GM18511 (cell line): ENCODE results near the gene MAP1LC3A.

ENCODE experiments used
- ATAC-seq: cut with Tn5 transposase; IDR thresholded peaks from one replicate; pipeline ENCODE4 v1.9.1; 2021; ENCODE audit warnings: mild to moderate bottlenecking, moderate library complexity; ENCODE audit not compliant: unreplicated experiment

Gene MAP1LC3A

DNA sequence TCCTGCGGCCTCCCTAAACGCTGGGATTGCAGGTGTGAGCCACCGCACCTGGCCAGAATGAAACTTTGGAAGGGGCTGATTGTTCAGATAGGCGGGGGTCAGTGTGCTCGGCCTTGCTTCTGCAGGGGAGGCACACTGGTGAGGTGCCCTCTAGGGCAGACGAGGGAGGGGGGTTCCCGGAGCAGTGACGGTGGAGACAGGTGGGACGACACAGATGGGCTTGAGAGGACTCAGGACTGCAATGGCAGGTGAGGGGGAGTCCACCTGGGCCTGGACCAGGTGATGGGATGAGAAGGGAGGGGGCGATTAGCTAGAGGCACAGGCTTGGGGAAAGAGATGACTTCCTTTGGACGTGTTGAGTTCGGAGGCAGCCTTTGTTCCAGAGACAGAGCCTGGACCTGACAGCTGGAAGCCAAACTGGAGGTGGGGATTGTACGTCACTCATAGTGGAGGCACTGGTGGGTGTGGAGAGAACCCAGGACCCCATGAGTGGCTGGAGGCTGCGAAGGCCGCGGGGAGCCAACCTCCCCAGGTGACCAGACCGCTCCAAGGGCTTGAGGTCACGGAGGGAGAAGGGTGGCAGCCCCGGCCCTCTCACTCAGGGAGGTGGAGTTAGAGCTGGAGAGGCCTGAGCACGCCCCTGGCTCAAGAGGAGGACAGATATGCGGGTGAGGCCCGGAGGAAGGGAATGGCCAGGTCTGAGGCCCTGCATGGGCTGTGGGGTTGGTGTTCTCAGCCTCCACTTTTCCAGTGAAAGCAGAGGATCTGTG lies 10.5 kb upstream of the MAP1LC3A start:
- ATAC-seq, result no peak

DNA sequence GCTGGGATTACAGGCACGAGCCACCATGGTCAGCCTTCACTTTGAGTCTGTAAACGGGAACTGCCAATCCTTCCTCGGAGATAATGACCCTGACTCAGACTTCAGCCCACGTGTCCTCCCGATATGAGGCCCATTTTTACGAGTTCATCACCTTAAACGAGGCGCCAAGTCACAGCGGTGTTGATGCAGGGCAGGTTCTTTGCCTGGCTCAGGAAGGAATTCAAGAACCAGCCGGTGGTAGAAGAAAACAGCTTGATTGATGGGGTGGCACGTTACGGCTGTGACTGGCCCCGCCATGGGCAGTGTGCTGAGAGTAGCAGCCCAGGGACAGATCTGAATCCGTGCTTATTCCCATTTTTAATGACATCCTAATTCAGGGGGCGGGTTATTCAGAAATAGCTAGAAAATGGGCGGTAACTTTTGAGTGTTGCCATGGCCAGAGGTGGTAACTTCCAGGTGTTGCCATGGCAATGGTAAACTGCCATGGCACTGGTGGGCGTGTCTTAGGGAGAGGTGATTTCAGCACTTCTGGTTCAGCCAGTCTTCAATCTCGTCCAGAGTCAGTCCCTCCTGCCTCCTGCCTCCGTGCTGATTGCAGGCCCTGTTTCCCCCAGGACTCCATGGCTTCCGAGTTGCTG lies 9.1 kb upstream of the MAP1LC3A start:
- no peak for ATAC-seq

DNA sequence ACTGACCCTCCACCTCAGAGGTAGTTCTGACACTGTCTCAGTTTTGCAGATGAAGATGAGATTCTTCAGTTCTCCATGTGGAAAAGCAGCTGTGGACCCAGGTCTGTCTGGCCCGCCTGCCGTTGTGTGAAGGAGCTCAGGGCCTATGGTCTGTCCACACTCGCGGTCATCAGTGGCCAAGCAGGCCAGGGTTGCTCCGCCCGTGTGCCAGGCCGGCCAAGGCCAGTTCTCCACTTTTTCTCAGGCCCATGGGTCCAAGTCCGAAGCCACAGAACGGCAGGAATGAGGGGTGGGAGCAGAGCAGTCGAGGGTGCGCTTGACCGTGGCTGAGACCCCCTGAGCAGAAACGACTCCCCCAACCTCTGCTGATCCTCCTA lies 8.6 kb upstream of the MAP1LC3A start:
- ATAC-seq, result no peak

DNA sequence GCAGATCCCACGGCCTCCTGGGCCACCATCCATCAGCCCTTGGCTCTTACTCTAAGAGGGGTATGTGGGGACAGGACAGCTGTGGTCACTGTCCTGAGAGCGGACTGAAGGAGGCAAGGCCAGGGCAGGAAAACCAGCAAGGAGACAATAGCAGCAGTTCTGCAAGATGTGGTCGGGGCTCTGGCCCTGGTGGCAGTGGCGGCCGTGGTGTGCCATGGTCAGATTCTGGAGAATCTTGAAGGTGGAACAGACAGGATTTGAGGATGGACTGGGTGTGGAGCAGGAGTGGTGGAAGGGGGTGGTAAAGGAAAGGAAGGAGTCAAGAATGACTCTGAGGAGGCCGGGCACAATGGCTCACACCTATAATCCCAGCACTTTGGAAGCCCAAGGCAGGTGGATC lies 5.9 kb upstream of the MAP1LC3A start:
- no peak for ATAC-seq

DNA sequence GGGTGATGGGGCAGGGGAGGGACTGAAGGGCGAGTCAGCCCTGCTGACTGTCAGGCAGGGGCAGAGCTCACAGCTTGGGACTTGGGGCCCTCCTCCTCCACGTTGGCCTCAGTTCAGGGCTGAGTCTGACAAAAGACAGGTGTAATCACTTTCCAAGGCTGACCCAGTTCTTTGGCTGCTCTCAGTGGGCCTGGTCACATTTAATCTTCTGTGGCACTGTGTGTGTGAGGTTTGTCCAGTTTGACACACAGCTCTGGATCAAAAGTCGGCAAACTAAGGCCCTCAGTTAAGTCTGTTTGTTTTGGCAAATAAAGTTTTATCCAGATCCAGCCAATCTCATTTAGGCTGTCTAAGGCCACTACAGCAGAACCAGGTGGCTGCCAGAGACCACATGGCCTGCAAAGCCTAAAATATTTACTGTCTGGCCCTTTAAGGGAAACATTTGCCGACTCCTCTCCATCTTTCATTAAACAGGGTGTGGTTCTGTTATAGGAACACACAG lies 5.1 kb upstream of the MAP1LC3A start:
- no peak for ATAC-seq

DNA sequence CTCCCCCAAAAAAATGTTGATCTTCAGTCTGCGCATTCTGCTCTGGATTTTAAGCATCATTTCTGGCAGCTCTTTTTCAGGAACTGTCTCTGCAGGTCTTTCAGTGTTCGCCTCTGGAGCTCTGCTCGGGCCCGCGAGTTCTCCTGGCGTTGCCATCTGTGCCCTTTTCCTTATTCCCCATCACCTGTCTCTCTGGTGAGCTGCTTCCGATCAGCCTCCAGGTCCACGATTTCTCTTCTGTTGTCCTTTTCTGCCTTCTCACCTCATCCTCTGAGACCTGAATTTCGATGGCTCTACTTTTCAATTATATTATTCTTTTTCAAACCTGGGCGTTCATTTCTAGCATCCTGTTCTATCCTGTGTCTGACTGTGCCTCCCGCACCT lies 590 bp upstream of the MAP1LC3A start:
- ATAC-seq, result no peak

DNA sequence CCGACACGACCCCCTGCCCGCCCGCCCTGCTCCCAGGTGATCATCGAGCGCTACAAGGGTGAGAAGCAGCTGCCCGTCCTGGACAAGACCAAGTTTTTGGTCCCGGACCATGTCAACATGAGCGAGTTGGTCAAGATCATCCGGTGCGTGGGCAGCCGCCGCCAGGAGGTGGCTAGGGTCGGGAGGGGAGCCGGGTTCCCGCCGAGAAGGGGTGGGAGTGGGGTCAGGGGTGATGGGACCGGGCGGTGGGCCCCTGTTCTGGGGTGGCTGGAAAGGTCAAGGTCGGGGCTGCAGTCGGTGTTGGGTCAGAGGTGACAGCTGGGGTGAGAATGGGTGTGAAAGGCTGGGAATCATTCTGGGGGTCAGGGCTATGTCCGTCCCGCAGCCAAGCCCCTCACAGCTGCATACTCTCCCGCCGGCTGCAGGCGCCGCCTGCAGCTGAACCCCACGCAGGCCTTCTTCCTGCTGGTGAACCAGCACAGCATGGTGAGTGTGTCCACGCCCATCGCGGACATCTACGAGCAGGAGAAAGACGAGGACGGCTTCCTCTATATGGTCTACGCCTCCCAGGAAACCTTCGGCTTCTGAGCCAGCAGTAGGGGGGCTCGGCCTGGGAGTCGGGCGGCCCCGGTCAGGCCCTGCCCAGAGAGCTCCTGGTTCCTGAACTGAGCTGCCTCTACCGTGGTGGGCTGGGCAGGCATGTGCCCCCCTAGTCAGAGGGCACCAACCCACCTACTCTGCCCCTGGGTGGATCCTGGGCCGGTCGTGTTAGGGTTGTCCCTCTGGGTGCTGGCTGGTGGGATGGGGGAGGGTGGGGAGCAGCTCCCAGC lies 1.0 kb downstream of the MAP1LC3A start:
- ATAC-seq, result no peak

DNA sequence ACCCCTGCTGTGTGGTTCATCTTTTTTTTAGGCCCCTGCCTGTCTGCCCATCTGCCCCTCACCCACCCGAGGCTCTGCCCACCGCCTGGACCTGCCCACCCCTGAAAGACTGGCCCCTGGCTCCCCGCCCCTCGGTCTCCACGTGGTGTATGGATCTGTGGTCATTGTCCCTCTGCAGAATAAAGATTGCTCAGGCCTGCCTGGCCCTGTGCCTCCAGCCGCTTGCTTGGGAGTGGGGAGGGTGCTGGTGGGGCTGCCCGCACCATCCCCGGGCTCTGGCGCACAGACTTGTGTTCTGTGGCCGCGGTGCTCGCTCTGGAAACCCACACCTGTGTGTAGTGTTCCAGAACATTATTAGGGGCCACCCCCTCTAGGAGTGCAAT lies 1.6 kb downstream of the MAP1LC3A start:
- ATAC-seq, result no peak

DNA sequence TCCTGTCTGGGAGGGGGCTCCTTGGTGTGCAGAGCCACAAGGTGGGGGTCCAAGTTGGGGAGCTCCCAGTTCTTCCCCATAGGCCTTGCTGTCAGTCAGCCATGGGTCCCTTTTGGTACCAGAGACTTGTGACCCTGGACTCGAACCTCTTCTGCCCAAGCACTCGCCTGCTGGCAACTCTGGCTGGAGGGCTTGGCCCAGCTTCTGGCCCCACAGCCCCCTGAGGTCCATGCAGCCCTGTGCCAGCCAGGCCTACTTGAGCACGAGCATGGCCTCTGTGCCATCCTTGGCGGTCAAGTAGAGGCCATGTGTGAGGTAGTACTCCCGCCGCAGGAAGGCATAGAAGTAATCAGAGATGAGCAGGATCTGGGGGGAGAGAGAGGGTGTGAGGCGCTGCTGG lies 2.1 kb downstream of the MAP1LC3A start:
- ATAC-seq, result no peak

DNA sequence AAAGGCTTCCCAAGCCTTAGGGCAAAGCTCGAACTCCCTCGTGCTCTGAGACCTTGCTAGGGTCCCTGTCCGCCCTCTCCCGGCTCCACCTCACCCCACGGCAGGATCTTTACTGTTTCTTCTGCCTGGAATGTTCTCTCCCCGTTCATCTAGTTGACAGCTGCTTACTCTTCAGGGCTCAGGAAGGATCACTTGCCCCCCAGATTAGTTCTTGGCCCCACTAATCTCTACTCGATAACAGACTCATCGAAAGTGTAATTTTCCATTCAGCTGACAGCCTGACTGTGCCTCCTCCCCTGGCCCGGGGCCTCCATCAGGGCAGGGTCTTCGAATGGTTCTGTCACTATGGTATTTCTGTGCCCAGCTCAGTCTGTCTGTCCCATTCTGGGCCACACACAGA lies 3.1 kb downstream of the MAP1LC3A start:
- no peak for ATAC-seq

DNA sequence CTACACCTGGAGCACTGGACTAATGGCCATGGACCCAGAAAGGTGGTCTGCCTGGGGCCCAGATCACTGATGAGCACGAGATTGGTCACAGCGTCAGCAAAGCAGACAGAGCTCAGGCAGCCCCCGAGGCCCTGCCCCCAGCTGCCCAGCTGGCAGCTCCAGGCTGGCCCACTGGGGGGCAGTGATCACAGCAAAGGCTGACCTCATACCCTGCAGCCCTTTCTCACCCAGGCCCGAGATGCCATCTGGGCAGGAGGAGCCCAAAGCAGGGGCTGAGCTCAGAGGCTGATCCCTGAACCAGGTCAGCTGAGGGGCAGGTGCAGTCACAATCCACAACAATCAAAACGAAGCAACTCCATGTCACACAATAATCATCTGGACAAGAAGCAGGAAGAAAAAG lies 4.1 kb downstream of the MAP1LC3A start:
- no peak for ATAC-seq

DNA sequence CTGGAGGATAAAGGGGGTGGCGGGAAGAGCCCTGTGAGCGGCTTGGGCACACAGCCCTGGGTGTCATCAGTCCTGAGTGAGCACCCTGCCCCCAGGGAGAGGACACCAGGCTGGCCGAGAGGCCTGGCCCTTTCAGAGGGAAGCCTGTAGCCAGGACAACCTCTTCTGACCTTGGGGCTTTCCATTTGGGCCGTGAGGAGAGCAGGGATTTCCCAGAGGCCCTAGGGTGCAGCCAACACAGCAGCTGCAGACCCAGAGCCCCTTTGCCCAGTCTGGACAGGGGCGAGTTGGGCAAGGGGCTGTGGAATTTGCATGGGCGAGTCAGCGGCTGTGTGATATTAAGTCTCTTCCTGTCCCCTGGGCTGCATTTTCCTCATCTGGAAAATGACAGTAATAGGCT lies 6.3 kb downstream of the MAP1LC3A start:
- no peak for ATAC-seq

DNA sequence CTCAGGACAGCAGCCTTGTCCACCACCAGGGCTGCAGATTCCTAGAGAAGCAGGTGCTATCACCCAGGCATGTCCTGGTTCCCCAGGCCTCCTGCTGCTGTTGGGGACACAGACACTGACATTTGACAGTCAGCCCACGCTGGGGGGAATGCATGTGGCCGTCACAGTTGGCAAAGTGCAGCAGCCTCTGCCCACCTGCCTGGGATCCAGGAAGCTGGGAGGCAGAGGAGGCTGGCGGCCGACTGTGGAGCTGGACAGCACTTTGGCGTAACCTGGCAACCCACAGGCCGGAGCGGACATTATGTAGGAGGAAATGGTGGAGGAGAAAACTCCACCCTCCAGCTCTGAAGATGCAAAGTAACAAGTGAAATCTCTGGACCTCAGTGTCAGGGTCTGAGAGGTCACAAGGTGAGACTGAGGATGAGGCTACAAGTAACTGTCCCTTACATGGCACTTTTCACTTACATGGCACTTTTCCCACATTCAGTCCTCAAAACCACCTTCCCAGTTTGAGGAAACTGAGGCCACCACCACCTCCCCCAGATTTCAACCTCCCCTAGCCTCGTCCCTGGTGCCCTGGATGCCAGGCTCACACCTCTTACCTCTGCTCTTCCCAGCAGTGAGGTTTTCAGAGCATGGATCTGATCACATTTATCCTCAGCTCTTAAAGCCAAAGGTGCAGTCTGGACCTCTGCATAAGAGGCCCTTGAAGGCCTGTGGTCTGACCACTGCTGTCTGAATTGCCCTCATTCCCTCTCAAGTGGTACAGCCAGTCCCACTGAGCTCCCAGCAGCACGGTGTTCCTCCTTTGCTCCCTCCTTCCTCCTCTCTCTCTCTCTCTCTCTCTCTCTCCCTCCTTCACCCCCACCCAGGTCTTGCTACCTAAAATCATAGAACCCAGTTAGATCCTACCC lies 8.7 kb downstream of the MAP1LC3A start:
- ATAC-seq, result no peak

DNA sequence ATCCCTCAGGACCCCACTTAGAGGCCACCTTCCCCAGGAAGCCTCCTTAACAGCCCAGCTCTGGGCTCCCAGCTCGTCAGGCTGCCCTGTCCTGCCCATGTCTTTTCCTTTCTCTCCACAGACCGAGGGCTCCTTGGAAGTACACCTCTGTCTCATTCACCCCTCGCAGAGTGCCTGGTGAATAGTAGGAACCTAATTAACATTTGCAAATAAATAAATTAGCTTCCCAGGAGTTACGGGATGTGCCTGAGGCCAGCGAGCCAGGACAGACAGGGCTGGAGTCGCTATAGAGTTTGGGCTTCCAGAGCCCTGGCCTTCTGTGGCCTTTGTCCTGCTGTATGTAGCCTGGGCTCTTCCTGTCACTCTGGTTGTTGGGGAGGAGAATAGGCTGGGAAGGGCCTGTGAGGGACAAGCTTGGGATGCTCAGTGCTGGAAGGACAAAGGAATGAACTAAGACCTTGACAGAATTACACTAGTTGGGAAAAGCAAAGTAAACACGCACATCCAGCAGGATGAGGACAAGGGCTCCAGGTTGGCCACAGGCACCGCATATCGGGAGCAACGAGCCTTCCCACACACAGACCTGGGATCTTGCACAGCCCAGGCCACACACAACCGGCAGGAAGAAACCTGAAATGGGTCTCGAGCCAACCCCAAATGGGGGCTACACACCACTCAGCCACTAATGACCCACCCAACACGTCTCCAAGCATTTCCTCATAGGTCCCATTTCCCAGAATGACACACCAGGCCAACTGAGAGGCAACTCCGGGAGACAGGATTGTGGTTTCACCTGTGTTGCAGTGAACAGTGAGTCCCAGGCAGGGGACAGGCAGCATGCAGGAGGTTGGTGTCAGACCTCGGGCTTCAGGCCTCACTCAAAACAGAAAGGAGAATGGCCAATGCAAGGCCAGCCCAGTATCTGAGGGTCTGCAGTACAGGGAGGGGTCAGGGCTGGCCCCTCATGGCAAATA lies 9.7 kb downstream of the MAP1LC3A start:
- ATAC-seq, result no peak

DNA sequence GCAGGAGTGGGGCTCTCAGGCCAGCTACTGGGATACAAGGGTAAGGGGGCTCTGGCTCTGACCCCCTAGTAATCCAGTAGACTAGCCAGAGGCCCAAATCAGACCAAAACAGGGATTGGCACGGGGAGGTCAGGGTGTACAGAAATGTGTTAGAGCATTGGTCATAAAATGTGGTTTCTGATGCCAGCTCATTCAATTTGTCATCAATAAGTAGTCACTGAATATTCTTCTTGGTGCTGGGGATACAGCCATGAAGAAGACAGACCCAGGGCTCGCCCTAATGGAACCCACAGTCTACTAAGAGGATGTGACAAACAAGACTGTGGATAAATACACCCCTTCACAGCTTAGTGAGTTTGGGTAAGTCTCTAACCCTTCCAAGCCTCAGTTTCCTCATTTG lies 11.1 kb downstream of the MAP1LC3A start:
- ATAC-seq, result no peak

DNA sequence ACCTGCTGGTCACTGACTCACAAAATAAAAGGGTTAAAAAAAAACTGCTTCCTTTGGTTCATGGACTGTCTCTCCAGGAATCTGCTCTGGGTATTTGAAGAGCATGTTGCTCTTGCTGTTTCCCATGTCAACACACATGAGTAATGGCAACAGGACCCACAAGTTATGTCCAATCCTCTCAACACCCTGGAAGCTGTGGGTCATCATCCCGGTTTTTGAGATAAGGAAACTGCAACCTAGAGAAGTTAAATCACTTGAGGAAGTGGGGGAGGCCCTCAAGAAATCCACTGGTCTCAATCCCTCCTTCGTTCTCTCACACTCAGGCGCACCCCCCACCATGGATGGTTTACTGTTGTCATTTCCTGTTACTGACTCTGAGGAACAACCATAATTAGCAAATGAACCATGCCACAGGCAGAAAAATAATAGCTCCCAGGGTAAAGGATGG lies 12.4 kb downstream of the MAP1LC3A start:
- no peak for ATAC-seq

DNA sequence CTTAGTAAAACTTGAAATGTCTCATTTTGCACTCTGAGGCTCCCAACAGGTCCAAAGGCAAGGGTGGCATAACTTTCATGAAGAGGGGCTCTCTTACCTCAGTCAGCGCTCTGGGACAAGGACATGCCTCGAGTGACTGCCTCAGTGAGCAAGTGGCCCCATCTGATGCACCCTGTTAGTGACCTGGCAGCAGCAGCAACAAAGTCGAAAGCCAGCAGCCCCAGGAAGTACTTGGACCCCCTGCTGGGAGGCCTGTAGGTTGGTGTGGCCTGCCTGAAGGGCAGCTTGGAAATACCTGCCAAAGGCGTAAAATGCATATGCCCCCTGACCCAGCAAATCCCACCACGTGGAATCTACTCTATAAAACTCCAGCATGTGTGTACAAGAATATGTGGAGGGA lies 13.2 kb downstream of the MAP1LC3A start:
- no peak for ATAC-seq

DNA sequence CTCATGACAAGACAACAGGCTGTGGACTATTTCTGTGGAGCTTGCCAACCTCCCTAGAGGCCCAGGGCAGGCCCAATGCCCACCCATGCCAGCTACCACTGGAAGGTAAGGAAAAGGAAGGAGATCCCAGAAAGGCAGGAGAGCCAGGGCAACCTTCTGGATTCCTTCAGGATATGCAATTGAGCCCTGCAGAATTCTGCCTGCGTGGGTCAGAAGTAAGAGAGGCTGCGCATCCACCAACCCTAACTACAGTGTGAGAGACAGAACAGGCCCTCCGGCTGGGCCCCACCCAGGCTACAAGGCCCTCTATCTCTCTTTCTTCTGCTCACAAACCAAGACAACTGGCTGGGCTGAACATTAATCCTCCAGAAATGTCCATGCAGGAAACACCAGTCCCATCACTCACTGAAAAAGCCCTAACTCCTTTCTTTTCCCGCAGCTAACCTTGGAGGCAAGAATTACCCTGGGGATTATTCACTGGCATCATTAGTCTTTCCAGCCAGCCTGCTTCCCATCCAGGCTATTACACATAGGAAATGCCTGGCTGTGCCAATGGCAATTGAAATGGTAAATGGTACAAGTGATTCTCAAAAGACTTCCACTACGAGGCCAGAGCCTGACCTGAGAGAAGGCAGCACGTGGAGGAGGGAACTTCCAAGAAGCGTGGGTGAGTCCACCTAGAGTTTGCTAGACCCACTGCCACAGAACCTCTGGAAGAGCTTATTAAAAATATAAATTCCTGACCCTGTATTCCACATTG lies 15.2 kb downstream of the MAP1LC3A start:
- ATAC-seq, result no peak

DNA sequence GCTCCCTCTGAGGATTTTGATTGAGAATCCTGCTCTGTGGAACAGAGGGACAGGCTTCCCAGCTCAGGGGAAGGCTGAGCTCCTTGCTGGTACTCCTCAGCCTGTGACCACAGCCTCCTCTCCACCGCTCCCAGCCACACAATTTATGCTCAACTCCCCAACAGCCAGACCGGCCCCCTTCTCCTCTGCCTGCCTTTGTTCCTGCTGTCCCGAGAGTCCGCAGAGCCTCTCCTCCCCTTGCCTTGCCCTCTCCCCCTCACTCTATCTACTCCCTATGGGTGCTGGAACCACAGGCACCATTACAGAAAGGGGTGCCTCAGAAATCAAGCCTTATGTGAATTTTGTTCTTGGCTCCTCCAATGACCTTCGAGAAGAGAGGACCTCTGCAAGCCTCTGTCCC lies 15.9 kb downstream of the MAP1LC3A start:
- no peak for ATAC-seq
